NB4 (cell line): Measurements from ENCODE around the gene SUCLG2.

ENCODE experiments used
- DNase-seq: peaks from one replicate; pipeline ENCODE4 v3.0.0; 2010; ENCODE audit warnings: low read depth
- H3K4me3 ChIP-seq: one replicate; pipeline ENCODE4 v1.5.1; 2011; ENCODE audit warnings: mild to moderate bottlenecking, low read depth, low read length, moderate library complexity
- CTCF ChIP-seq: IDR thresholded peaks from one replicate; pipeline ENCODE4 v1.5.1; 2012; ENCODE audit warnings: low read depth, low read length
- MAX ChIP-seq: IDR thresholded peaks from 2 replicates; pipeline ENCODE4 v1.6.1; 2011; ENCODE audit warnings: low read depth, low read length
- MYC ChIP-seq: IDR thresholded peaks from 2 replicates; pipeline ENCODE4 v1.6.1; 2011; ENCODE audit warnings: low read depth, low read length
- POLR2A ChIP-seq: IDR thresholded peaks from 2 replicates; pipeline ENCODE4 v1.6.1; 2011; ENCODE audit warnings: mild to moderate bottlenecking; ENCODE audit not compliant: insufficient read length; ENCODE audit errors: extremely low read depth

The SUCLG2 gene

GRCh38 chr3:67630666-67631362 lies 23.6 kb downstream of the SUCLG2 start:
- TF ChIP-seq MYC (no peak), CTCF (no peak), MAX (no peak), POLR2A (no peak)
- DNase-seq, result no peak
- no peak overlapping the region for H3K4me3 ChIP-seq

GRCh38 chr3:67624687-67625086 lies 29.7 kb downstream of the SUCLG2 start:
- DNase-seq, result no peak
- H3K4me3 ChIP-seq, result no peak overlapping the region
- TF ChIP-seq MAX (no peak), MYC (no peak), POLR2A (no peak), CTCF (no peak)

- no peak overlapping the region for H3K4me3 ChIP-seq
- DNase-seq, result no peak
- TF ChIP-seq CTCF (no peak), MYC (no peak), POLR2A (no peak), MAX (no peak)
Observed at GRCh38 chr3:67624078-67624477, 30.3 kb downstream of the SUCLG2 start.

GRCh38 chr3:67622652-67623051 lies 31.8 kb downstream of the SUCLG2 start:
- TF ChIP-seq CTCF (no peak), MAX (no peak), MYC (no peak), POLR2A (no peak)
- H3K4me3 ChIP-seq, result no peak overlapping the region
- DNase-seq, result no peak

GRCh38 chr3:67620869-67621268 lies 33.5 kb downstream of the SUCLG2 start:
- H3K4me3 ChIP-seq, result no peak overlapping the region
- no peak for DNase-seq
- no peak for TF ChIP-seq POLR2A
- no peak for TF ChIP-seq MAX
- TF ChIP-seq MYC, result no peak
- no peak for TF ChIP-seq CTCF

- no peak for DNase-seq
- TF ChIP-seq MAX (no peak), POLR2A (no peak), MYC (no peak), CTCF (no peak)
- no peak overlapping the region for H3K4me3 ChIP-seq
Observed at GRCh38 chr3:67619991-67620390, 34.4 kb downstream of the SUCLG2 start.
